ENCODE measurements around the gene SNAP47. TPM values are rescaled to one million over a fixed set of nuclear protein-coding genes. Genes with fewer than 3 reads are reported as not detected.

SNAP47 gene
- total and polyA plus RNA-seq, 9 of the 15 experiments (the other 6 are each of a cell fraction or from before 2014, with no cell fraction given) = 2.5 to 41.3 (median 32.6) TPM

DNA sequence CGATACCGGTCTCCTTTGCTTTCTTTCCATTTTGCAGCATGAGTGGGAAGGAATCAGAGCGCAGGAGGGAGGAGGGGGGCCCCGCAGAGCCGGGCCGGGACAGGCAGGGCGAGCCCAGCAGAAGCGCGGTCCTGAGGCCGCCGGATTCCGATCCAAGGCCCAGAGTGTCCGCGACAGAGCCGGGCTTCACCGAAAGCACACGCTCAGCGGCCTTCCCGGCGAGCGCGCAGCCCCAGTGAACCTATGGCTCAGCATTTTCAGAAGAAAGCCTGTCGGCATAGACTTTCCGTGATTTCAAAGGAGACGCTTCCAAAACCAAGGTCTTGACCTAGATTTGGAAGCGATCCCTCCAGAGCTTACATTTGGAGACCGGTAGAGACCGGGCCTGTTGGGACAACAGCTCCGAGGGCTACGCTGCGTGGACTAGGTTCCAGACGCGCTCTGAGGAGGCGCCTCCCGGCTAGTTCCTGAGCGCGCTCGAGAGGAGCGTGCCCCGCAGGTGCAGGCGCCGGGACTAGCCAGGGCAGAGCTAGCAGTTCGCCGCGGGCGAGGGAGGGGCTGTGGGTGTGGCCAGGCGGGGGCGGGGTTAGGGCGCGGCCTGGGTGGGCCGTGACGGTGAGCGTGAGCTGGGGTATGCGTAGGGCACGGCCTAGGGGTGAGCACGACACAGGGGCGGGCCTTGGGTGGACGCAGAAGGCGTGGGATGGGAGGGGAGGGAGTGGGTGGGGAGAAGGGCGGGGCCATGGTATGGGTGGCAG, 52.5 kb downstream of the SNAP47 start:
- CTCF ChIA-PET (ENCODE audit: low intra/inter-chr PET ratio) = no interaction called here
- POLR2A ChIA-PET = interaction anchor here (0.5 to 1.2 kb wide), 5 partner anchors 8 to 618 kb away, joined by 3 to 5 read pairs (median 3); no protein-coding TSS in a partner anchor
- H4K20me1 ChIP-seq (replicated peaks; ENCODE audit: control insufficient read depth, insufficient read depth, low read length) = peaks cover 4% of the 10 kb centered on the region; the same call in 1 of the 2 replicates
- H3K4me1 ChIP-seq (replicated peaks in 1 of 2; ENCODE audit: control insufficient read depth in 2 of 2, insufficient read depth in 2 of 2, low read length in 2 of 2) = peaks cover 5 to 36% of the 10 kb centered on the region in 2 experiments; a peak in 3 of 5 replicates
- H3K9me3 ChIP-seq (replicated peaks; ENCODE audit: control insufficient read depth, insufficient read depth, low read depth, low read length) = no peaks in the 10 kb centered on the region
- H3K79me2 ChIP-seq (ENCODE audit: control insufficient read depth, insufficient read depth, low read length) = no peaks in the 10 kb centered on the region
- no TSS peak for BruUV-seq (replicated peaks)
- peaks cover 2 to 13% of the 10 kb centered on the region in 2 experiments; a peak in 3 of 5 replicates for H3K27me3 ChIP-seq (ENCODE audit: control insufficient read depth in 2 of 2, insufficient read depth in 2 of 2, low read length in 2 of 2)
- peak overlapping the region in 1 of 2 experiments; percentile 90; a peak in 2 of 4 replicates for H3K9ac ChIP-seq (ENCODE audit: insufficient read depth in 1 of 2, low read depth in 2 of 2, low read length in 2 of 2)
- peak overlapping the region; percentile 86 for H3K4me2 ChIP-seq (ENCODE audit: insufficient read depth, low read length)
- peak; percentile 95 for ATAC-seq
- no peaks in the 10 kb centered on the region for H3K9me1 ChIP-seq (ENCODE audit: control insufficient read depth, insufficient read depth, low read length)
- peak overlapping the region; percentile 43 for H3K4me3 ChIP-seq
- no peaks in the 10 kb centered on the region for H3K36me3 ChIP-seq (ENCODE audit: control insufficient read depth, insufficient read depth, low read length)
- no peak overlapping the region for H3K27ac ChIP-seq (ENCODE audit: extremely low read depth, low read depth, low read length)
- peak overlapping the region; percentile 91 for H2AFZ ChIP-seq (ENCODE audit: low read depth, low read length)
- in situ Hi-C loops (cut with MboI) (no loop called here), intact Hi-C loops (cut with micrococcal nuclease) (no loop called here)
- 20% methylated on average over 48 of the region's 60 CpGs for WGBS (ENCODE audit: insufficient coverage, low coverage, missing lambda C conversion rate)
- peak; percentile 95 to 99 (median 98) for DNase-seq (ENCODE audit: extremely low read depth in 1 of 4, low spot score in 3 of 4)
- peak; percentile 89 for FAIRE-seq
- TF ChIP-seq, protein P1, sequence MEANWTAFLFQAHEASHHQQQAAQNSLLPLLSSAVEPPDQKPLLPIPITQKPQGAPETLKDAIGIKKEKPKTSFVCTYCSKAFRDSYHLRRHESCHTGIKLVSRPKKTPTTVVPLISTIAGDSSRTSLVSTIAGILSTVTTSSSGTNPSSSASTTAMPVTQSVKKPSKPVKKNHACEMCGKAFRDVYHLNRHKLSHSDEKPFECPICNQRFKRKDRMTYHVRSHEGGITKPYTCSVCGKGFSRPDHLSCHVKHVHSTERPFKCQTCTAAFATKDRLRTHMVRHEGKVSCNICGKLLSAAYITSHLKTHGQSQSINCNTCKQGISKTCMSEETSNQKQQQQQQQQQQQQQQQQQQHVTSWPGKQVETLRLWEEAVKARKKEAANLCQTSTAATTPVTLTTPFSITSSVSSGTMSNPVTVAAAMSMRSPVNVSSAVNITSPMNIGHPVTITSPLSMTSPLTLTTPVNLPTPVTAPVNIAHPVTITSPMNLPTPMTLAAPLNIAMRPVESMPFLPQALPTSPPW (CRISPR knock-in tag; IDR thresholded peaks at IDR 0.05) = peak; percentile 90
- 0 out of 2 replicates have a peak, but pooled peaks have one; percentile 19 for TF ChIP-seq RBFOX2 (IDR thresholded peaks at IDR 0.05; ENCODE audit: low read depth, low read length)
- peak; percentile 70; the same call in 1 of the 2 replicates for TF ChIP-seq KDM2B (CRISPR knock-in tag; IDR thresholded peaks at IDR 0.05)
- TF ChIP-seq, protein P2, sequence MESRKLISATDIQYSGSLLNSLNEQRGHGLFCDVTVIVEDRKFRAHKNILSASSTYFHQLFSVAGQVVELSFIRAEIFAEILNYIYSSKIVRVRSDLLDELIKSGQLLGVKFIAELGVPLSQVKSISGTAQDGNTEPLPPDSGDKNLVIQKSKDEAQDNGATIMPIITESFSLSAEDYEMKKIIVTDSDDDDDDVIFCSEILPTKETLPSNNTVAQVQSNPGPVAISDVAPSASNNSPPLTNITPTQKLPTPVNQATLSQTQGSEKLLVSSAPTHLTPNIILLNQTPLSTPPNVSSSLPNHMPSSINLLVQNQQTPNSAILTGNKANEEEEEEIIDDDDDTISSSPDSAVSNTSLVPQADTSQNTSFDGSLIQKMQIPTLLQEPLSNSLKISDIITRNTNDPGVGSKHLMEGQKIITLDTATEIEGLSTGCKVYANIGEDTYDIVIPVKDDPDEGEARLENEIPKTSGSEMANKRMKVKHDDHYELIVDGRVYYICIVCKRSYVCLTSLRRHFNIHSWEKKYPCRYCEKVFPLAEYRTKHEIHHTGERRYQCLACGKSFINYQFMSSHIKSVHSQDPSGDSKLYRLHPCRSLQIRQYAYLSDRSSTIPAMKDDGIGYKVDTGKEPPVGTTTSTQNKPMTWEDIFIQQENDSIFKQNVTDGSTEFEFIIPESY (CRISPR knock-in tag; IDR thresholded peaks at IDR 0.05) = peak; percentile 85
- TF ChIP-seq, protein P3, sequence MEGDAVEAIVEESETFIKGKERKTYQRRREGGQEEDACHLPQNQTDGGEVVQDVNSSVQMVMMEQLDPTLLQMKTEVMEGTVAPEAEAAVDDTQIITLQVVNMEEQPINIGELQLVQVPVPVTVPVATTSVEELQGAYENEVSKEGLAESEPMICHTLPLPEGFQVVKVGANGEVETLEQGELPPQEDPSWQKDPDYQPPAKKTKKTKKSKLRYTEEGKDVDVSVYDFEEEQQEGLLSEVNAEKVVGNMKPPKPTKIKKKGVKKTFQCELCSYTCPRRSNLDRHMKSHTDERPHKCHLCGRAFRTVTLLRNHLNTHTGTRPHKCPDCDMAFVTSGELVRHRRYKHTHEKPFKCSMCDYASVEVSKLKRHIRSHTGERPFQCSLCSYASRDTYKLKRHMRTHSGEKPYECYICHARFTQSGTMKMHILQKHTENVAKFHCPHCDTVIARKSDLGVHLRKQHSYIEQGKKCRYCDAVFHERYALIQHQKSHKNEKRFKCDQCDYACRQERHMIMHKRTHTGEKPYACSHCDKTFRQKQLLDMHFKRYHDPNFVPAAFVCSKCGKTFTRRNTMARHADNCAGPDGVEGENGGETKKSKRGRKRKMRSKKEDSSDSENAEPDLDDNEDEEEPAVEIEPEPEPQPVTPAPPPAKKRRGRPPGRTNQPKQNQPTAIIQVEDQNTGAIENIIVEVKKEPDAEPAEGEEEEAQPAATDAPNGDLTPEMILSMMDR (IDR thresholded peaks at IDR 0.05 in 2 of 3, conservative IDR thresholded peaks at IDR 0.05 in 1 of 3; ENCODE audit: insufficient read depth in 2 of 3, low read depth in 1 of 3, low read length in 3 of 3) = no peak; a peak in 1 of 6 replicates
- TF ChIP-seq, protein P4, sequence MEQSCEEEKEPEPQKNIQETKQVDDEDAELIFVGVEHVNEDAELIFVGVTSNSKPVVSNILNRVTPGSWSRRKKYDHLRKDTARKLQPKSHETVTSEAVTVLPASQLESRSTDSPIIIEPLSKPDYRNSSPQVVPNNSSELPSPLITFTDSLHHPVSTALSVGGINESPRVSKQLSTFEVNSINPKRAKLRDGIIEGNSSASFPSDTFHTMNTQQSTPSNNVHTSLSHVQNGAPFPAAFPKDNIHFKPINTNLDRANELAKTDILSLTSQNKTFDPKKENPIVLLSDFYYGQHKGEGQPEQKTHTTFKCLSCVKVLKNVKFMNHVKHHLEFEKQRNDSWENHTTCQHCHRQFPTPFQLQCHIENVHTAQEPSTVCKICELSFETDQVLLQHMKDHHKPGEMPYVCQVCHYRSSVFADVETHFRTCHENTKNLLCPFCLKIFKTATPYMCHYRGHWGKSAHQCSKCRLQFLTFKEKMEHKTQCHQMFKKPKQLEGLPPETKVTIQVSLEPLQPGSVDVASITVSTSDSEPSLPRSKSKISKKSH (CRISPR knock-in tag; IDR thresholded peaks at IDR 0.05) = no peak
- TF ChIP-seq ZSCAN29 (IDR thresholded peaks at IDR 0.05) = no peak
- 0 out of 2 replicates have a peak, but pooled peaks have one; percentile 27 for TF ChIP-seq LCOR (CRISPR knock-in tag; IDR thresholded peaks at IDR 0.05)
- peak; percentile 70 to 74 for TF ChIP-seq NRF1 (conservative IDR thresholded peaks at IDR 0.05 in 1 of 2, IDR thresholded peaks at IDR 0.05 in 1 of 2)
- TF ChIP-seq CREM (IDR thresholded peaks at IDR 0.05; ENCODE audit: low read depth) = peak; percentile 74
- TF ChIP-seq BHLHE40 (IDR thresholded peaks at IDR 0.05; ENCODE audit: low read length) = peak; percentile 67
- TF ChIP-seq CTBP1 (IDR thresholded peaks at IDR 0.05; ENCODE audit: borderline replicate concordance) = peak; percentile 16; the same call in 1 of the 2 replicates
